MM.1S (cell line): Measurements from ENCODE around the gene ZNF692.

ENCODE experiments used
- EZH2 ChIP-seq: fragments of 300-600 bp; sonication (generic); optimal IDR thresholded peaks from 2 replicates; pipeline ENCODE3; 2017; ENCODE audit warnings: low read depth, mild to moderate bottlenecking, antibody characterized with exemption, low read length, mixed read lengths
- TF ChIP-seq, protein P1 (sequence below): fragments of 300-600 bp; sonication (generic); IDR thresholded peaks from 2 replicates; pipeline ENCODE4 v1.5.1; 2016; ENCODE audit warnings: antibody characterized with exemption, low read length, mixed read lengths

DNA sequence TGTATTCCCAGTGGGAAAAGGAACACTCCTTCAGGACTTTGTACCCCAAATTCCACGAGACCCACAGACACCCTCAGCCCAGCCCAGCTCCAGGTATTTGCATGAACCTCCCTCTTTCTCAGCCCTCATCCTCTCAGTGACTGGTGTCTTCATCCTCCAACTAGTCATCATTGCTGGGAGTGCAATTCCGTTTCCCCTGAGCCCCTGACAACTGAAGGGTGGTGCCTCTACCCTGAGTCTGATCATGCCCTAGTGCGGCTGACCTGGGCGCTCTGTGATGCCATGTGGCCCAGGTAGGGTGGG, 3.8 kb upstream of the ZNF692 start:
- TF ChIP-seq, protein P1, sequence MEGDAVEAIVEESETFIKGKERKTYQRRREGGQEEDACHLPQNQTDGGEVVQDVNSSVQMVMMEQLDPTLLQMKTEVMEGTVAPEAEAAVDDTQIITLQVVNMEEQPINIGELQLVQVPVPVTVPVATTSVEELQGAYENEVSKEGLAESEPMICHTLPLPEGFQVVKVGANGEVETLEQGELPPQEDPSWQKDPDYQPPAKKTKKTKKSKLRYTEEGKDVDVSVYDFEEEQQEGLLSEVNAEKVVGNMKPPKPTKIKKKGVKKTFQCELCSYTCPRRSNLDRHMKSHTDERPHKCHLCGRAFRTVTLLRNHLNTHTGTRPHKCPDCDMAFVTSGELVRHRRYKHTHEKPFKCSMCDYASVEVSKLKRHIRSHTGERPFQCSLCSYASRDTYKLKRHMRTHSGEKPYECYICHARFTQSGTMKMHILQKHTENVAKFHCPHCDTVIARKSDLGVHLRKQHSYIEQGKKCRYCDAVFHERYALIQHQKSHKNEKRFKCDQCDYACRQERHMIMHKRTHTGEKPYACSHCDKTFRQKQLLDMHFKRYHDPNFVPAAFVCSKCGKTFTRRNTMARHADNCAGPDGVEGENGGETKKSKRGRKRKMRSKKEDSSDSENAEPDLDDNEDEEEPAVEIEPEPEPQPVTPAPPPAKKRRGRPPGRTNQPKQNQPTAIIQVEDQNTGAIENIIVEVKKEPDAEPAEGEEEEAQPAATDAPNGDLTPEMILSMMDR = no peak
- no peak for TF ChIP-seq EZH2
